Measurements from ENCODE around the gene ATP11B. TPM values are rescaled to one million over a fixed set of nuclear protein-coding genes. Genes with fewer than 3 reads are reported as not detected.

ATP11B gene
- total and polyA plus RNA-seq, 10 of the 15 experiments (the other 5 are each of a cell fraction or from before 2014, with no cell fraction given), result 10.3 to 66.9 (median 36.7) TPM

- TF ChIP-seq NFXL1 (IDR thresholded peaks at IDR 0.05; ENCODE audit: borderline replicate concordance), result no peak
These were observed 142.5 kb downstream of the ATP11B start (continued) for GRCh38 chr3:182935803-182936202.

GRCh38 chr3:182936239-182936917 lies 143.1 kb downstream of the ATP11B start:
- DNase-seq (ENCODE audit: low read depth, low spot score) (no peak), FAIRE-seq (no peak), ATAC-seq (no peak; the same call in 2 of the 3 replicates)
- H2AFZ ChIP-seq (ENCODE audit: control insufficient read depth, low read depth, low read length), result no peak overlapping the region
- H3K9me3 ChIP-seq (replicated peaks; ENCODE audit: control insufficient read depth, insufficient read depth, low read length), result no peaks in the 10 kb centered on the region; the same call in 1 of the 3 replicates
- in situ Hi-C loops (cut with MboI), result no loop called here
- ChIA-PET RAD21 (ENCODE audit: unreplicated experiment) (interaction anchor here (0.8 to 1.3 kb wide), 2 partner anchors 11 to 221 kb away, joined by 3 to 5 read pairs; no protein-coding TSS in a partner anchor), SMC1A (ENCODE audit: uncharacterized antibody, unreplicated experiment) (interaction anchor here (0.6 to 3.0 kb wide), 10 partner anchors 10 to 129 kb away, joined by 3 to 10 read pairs (median 5); no protein-coding TSS in a partner anchor), CTCF (interaction anchor here (1.5 to 2.6 kb wide), 3 partner anchors 10 to 26 kb away, joined by 3 to 10 read pairs (median 7); no protein-coding TSS in a partner anchor), POLR2A (interaction anchor here (1.0 to 1.6 kb wide), 2 partner anchors 11 to 36 kb away, joined by 3 to 4 read pairs; no protein-coding TSS in a partner anchor)
- no peaks in the 10 kb centered on the region for H3K27me3 ChIP-seq (replicated peaks in 1 of 2; ENCODE audit: control insufficient read depth in 2 of 2, insufficient read depth in 2 of 2, low read length in 1 of 2)
- WGBS (ENCODE audit: insufficient coverage, insufficient replicate concordance, low lambda C conversion rate, missing lambda C conversion rate), result 96% methylated on average over 4 of the region's 4 CpGs
- H3K79me2 ChIP-seq (ENCODE audit: control insufficient read depth, insufficient read depth, low read length), result no peaks in the 10 kb centered on the region
- no peak overlapping the region for H3K9ac ChIP-seq (ENCODE audit: control insufficient read depth, insufficient read depth, low read length)
- H3K27ac ChIP-seq (ENCODE audit: control insufficient read depth, insufficient read depth), result no peak overlapping the region
- no peaks in the 10 kb centered on the region; a peak in 1 of 4 replicates for H3K36me3 ChIP-seq (ENCODE audit: control insufficient read depth in 2 of 2, insufficient read depth in 2 of 2, low read length in 1 of 2)
- intact Hi-C loops (cut with micrococcal nuclease; ENCODE audit: unreplicated experiment), result no loop called here
- BruUV-seq (replicated peaks), result no TSS peak
- no peaks in the 10 kb centered on the region for H4K20me1 ChIP-seq (ENCODE audit: control insufficient read depth, insufficient read depth)
- H3K4me2 ChIP-seq (ENCODE audit: control insufficient read depth, insufficient read depth), result no peak overlapping the region
- H3K4me1 ChIP-seq (ENCODE audit: control insufficient read depth, insufficient read depth, low read length), result peaks cover 6% of the 10 kb centered on the region
- H3K4me3 ChIP-seq, result no peak overlapping the region
- TF ChIP-seq ATF3 (IDR thresholded peaks at IDR 0.05; ENCODE audit: borderline replicate concordance, extremely low read depth, low read depth, low read length) (no peak), CBFB (IDR thresholded peaks at IDR 0.05; ENCODE audit: low read depth) (no peak), POLR2A (IDR thresholded peaks at IDR 0.05; ENCODE audit: low read depth, low read length) (no peak), E4F1 (IDR thresholded peaks at IDR 0.05; ENCODE audit: borderline replicate concordance, partially characterized antibody) (no peak), ZSCAN29 (IDR thresholded peaks at IDR 0.05) (no peak), RCOR1 (conservative IDR thresholded peaks at IDR 0.05; ENCODE audit: low read depth, low read length) (no peak), POU2F2 (IDR thresholded peaks at IDR 0.05; ENCODE audit: borderline replicate concordance, low read depth, low read length) (no peak), ZNF592 (IDR thresholded peaks at IDR 0.05) (no peak), FOXM1 (IDR thresholded peaks at IDR 0.05; ENCODE audit: low read depth, low read length) (no peak), ZZZ3 (IDR thresholded peaks at IDR 0.05; ENCODE audit: control insufficient read depth, insufficient read length, low read depth) (no peak), SIX5 (IDR thresholded peaks at IDR 0.05; ENCODE audit: low read depth, low read length, severe bottlenecking) (no peak), IRF4 (IDR thresholded peaks at IDR 0.05; ENCODE audit: low read depth, low read length) (no peak), ATF2 (IDR thresholded peaks at IDR 0.05; ENCODE audit: low read length) (no peak)
